ENCODE results near the gene OTP. TPM values are rescaled to one million over a fixed set of nuclear protein-coding genes. Genes with fewer than 3 reads are reported as not detected.

The OTP gene
- total RNA-seq, 1 donor from 2014 or later: not detected

GRCh38 chr5:77638763-77639671 lies 504 bp upstream of the OTP start:
- no peaks in the 10 kb centered on the region for H3K9me3 ChIP-seq (ENCODE audit: control insufficient read depth in 3 of 3, low read length in 3 of 3)
- peaks cover 10 to 43% (median 19%) of the 10 kb centered on the region in 3 donors for H3K4me1 ChIP-seq (ENCODE audit: control insufficient read depth in 3 of 3, insufficient read depth in 3 of 3, low read length in 3 of 3)
- H3K9ac ChIP-seq (ENCODE audit: low read depth in 1 of 3, low read length in 3 of 3): no peak overlapping the region
- H3K27me3 ChIP-seq (ENCODE audit: control insufficient read depth in 3 of 3, insufficient read depth in 3 of 3, low read length in 3 of 3): peaks cover 98 to 99% (median 98%) of the 10 kb centered on the region in 3 donors
- H3K4me3 ChIP-seq (ENCODE audit: low read length in 3 of 3): peak overlapping the region in 1 of 3 donors; percentile 6
- H3K36me3 ChIP-seq (ENCODE audit: control insufficient read depth in 3 of 3, insufficient read depth in 3 of 3, low read length in 3 of 3): no peaks in the 10 kb centered on the region
- H3K27ac ChIP-seq (ENCODE audit: low read depth, low read length): no peak overlapping the region

- Histone ChIP-seq H3K36me3 (ENCODE audit: control insufficient read depth in 3 of 3, insufficient read depth in 3 of 3, low read length in 3 of 3) (no peaks in the 10 kb centered on the region), H3K9me3 (ENCODE audit: control insufficient read depth in 3 of 3, low read length in 3 of 3) (no peaks in the 10 kb centered on the region), H3K27ac (ENCODE audit: low read depth, low read length) (no peak overlapping the region), H3K4me1 (ENCODE audit: control insufficient read depth in 3 of 3, insufficient read depth in 3 of 3, low read length in 3 of 3) (peaks cover 10 to 33% (median 14%) of the 10 kb centered on the region in 3 donors), H3K4me3 (ENCODE audit: low read length in 3 of 3) (peak overlapping the region in 1 of 3 donors; percentile 2), H3K9ac (ENCODE audit: low read depth in 1 of 3, low read length in 3 of 3) (no peak overlapping the region), H3K27me3 (ENCODE audit: control insufficient read depth in 3 of 3, insufficient read depth in 3 of 3, low read length in 3 of 3) (peaks cover 97 to 99% (median 98%) of the 10 kb centered on the region in 3 donors)
These were observed 1.1 kb downstream of the OTP start for GRCh38 chr5:77637170-77637997.

- Histone ChIP-seq H3K36me3 (ENCODE audit: control insufficient read depth in 3 of 3, insufficient read depth in 3 of 3, low read length in 3 of 3) (no peaks in the 10 kb centered on the region), H3K27ac (ENCODE audit: low read depth, low read length) (no peak overlapping the region), H3K9me3 (ENCODE audit: control insufficient read depth in 3 of 3, low read length in 3 of 3) (no peaks in the 10 kb centered on the region), H3K9ac (ENCODE audit: low read depth in 1 of 3, low read length in 3 of 3) (no peak overlapping the region), H3K4me3 (ENCODE audit: low read length in 3 of 3) (peak overlapping the region in 1 of 3 donors; percentile 13), H3K4me1 (ENCODE audit: control insufficient read depth in 3 of 3, insufficient read depth in 3 of 3, low read length in 3 of 3) (peaks cover 10 to 33% (median 14%) of the 10 kb centered on the region in 3 donors), H3K27me3 (ENCODE audit: control insufficient read depth in 3 of 3, insufficient read depth in 3 of 3, low read length in 3 of 3) (peaks cover 97 to 99% (median 98%) of the 10 kb centered on the region in 3 donors)
These were observed 1.8 kb downstream of the OTP start for GRCh38 chr5:77636641-77637169.

GRCh38 chr5:77635917-77636640 lies 2.4 kb downstream of the OTP start:
- Histone ChIP-seq H3K27ac (ENCODE audit: low read depth, low read length) (no peak overlapping the region), H3K9ac (ENCODE audit: low read depth in 1 of 3, low read length in 3 of 3) (no peak overlapping the region), H3K4me3 (ENCODE audit: low read length in 3 of 3) (no peak overlapping the region), H3K27me3 (ENCODE audit: control insufficient read depth in 3 of 3, insufficient read depth in 3 of 3, low read length in 3 of 3) (peaks cover 95 to 100% (median 98%) of the 10 kb centered on the region in 3 donors), H3K36me3 (ENCODE audit: control insufficient read depth in 3 of 3, insufficient read depth in 3 of 3, low read length in 3 of 3) (no peaks in the 10 kb centered on the region), H3K4me1 (ENCODE audit: control insufficient read depth in 3 of 3, insufficient read depth in 3 of 3, low read length in 3 of 3) (peaks cover 12 to 36% (median 17%) of the 10 kb centered on the region in 3 donors), H3K9me3 (ENCODE audit: control insufficient read depth in 3 of 3, low read length in 3 of 3) (no peaks in the 10 kb centered on the region)

- no peak overlapping the region for H3K27ac ChIP-seq (ENCODE audit: low read depth, low read length)
- H3K9me3 ChIP-seq (ENCODE audit: control insufficient read depth in 3 of 3, low read length in 3 of 3): no peaks in the 10 kb centered on the region
- peaks cover 16 to 39% (median 23%) of the 10 kb centered on the region in 3 donors for H3K4me1 ChIP-seq (ENCODE audit: control insufficient read depth in 3 of 3, insufficient read depth in 3 of 3, low read length in 3 of 3)
- H3K4me3 ChIP-seq (ENCODE audit: low read length in 3 of 3): no peak overlapping the region
- H3K36me3 ChIP-seq (ENCODE audit: control insufficient read depth in 3 of 3, insufficient read depth in 3 of 3, low read length in 3 of 3): no peaks in the 10 kb centered on the region
- H3K9ac ChIP-seq (ENCODE audit: low read depth in 1 of 3, low read length in 3 of 3): no peak overlapping the region
- H3K27me3 ChIP-seq (ENCODE audit: control insufficient read depth in 3 of 3, insufficient read depth in 3 of 3, low read length in 3 of 3): peaks cover 95 to 100% (median 98%) of the 10 kb centered on the region in 3 donors
These were observed 3.2 kb downstream of the OTP start for GRCh38 chr5:77635067-77635916.

GRCh38 chr5:77633709-77634108 lies 4.8 kb downstream of the OTP start:
- H3K9ac ChIP-seq (ENCODE audit: low read depth in 1 of 3, low read length in 3 of 3): no peak overlapping the region
- H3K4me1 ChIP-seq (ENCODE audit: control insufficient read depth in 3 of 3, insufficient read depth in 3 of 3, low read length in 3 of 3): peaks cover 20 to 38% (median 21%) of the 10 kb centered on the region in 3 donors
- H3K27ac ChIP-seq (ENCODE audit: low read depth, low read length): no peak overlapping the region
- H3K9me3 ChIP-seq (ENCODE audit: control insufficient read depth in 3 of 3, low read length in 3 of 3): no peaks in the 10 kb centered on the region
- H3K36me3 ChIP-seq (ENCODE audit: control insufficient read depth in 3 of 3, insufficient read depth in 3 of 3, low read length in 3 of 3): no peaks in the 10 kb centered on the region
- H3K4me3 ChIP-seq (ENCODE audit: low read length in 3 of 3): no peak overlapping the region
- peaks cover 95 to 97% (median 96%) of the 10 kb centered on the region in 3 donors for H3K27me3 ChIP-seq (ENCODE audit: control insufficient read depth in 3 of 3, insufficient read depth in 3 of 3, low read length in 3 of 3)

- Histone ChIP-seq H3K4me3 (ENCODE audit: low read length in 3 of 3) (no peak overlapping the region), H3K36me3 (ENCODE audit: control insufficient read depth in 3 of 3, insufficient read depth in 3 of 3, low read length in 3 of 3) (no peaks in the 10 kb centered on the region), H3K27ac (ENCODE audit: low read depth, low read length) (no peak overlapping the region), H3K9ac (ENCODE audit: low read depth in 1 of 3, low read length in 3 of 3) (no peak overlapping the region), H3K4me1 (ENCODE audit: control insufficient read depth in 3 of 3, insufficient read depth in 3 of 3, low read length in 3 of 3) (peaks cover 17 to 35% (median 21%) of the 10 kb centered on the region in 3 donors), H3K27me3 (ENCODE audit: control insufficient read depth in 3 of 3, insufficient read depth in 3 of 3, low read length in 3 of 3) (peaks cover 94 to 95% (median 95%) of the 10 kb centered on the region in 3 donors), H3K9me3 (ENCODE audit: control insufficient read depth in 3 of 3, low read length in 3 of 3) (no peaks in the 10 kb centered on the region)
These were observed 5.3 kb downstream of the OTP start for GRCh38 chr5:77633207-77633675.

GRCh38 chr5:77632526-77633206 lies 5.8 kb downstream of the OTP start:
- H3K27me3 ChIP-seq (ENCODE audit: control insufficient read depth in 3 of 3, insufficient read depth in 3 of 3, low read length in 3 of 3): peaks cover 94 to 95% (median 95%) of the 10 kb centered on the region in 3 donors
- no peak overlapping the region for H3K9ac ChIP-seq (ENCODE audit: low read depth in 1 of 3, low read length in 3 of 3)
- no peaks in the 10 kb centered on the region for H3K36me3 ChIP-seq (ENCODE audit: control insufficient read depth in 3 of 3, insufficient read depth in 3 of 3, low read length in 3 of 3)
- no peaks in the 10 kb centered on the region for H3K9me3 ChIP-seq (ENCODE audit: control insufficient read depth in 3 of 3, low read length in 3 of 3)
- H3K4me1 ChIP-seq (ENCODE audit: control insufficient read depth in 3 of 3, insufficient read depth in 3 of 3, low read length in 3 of 3): peaks cover 17 to 33% (median 21%) of the 10 kb centered on the region in 3 donors
- no peak overlapping the region for H3K4me3 ChIP-seq (ENCODE audit: low read length in 3 of 3)
- no peak overlapping the region for H3K27ac ChIP-seq (ENCODE audit: low read depth, low read length)
